GM12878 (cell line): Measurements from ENCODE around the gene XAB2. TPM values are rescaled to one million over a fixed set of nuclear protein-coding genes. Genes with fewer than 3 reads are reported as not detected.

Experiments
- ATF7 ChIP-seq: fragments of 450-650 bp; IDR thresholded peaks from 2 replicates; pipeline ENCODE4 v1.6.1; 2016; ENCODE audit warnings: low read depth, mild to moderate bottlenecking
- BACH1 ChIP-seq: fragments of 450-650 bp; IDR thresholded peaks from 2 replicates; pipeline ENCODE4 v1.6.1; 2017; ENCODE audit warnings: mild to moderate bottlenecking, borderline replicate concordance
- E4F1 ChIP-seq: fragments of 450-650 bp; IDR thresholded peaks from 2 replicates; pipeline ENCODE4 v1.6.1; 2018; ENCODE audit warnings: borderline replicate concordance, mild to moderate bottlenecking; ENCODE audit not compliant: partially characterized antibody
- EP300 ChIP-seq, 2 experiments: fragments of 150-350 bp in 1 of 2; IDR thresholded peaks; 2 replicates each; pipeline ENCODE4 v1.6.1; 2011 to 2012; ENCODE audit warnings: low read depth in 2 of 2, low read length in 2 of 2, borderline replicate concordance in 1 of 2, improper control_type of control experiment in 1 of 2, inconsistent platforms in 1 of 2; ENCODE audit not compliant: control insufficient read depth in 1 of 2
- EZH2 ChIP-seq: IDR thresholded peaks from 2 replicates; pipeline ENCODE4 v1.6.1; 2012; ENCODE audit warnings: low read depth, mild to moderate bottlenecking, control low read depth, inconsistent platforms, low read length, borderline replicate concordance; ENCODE audit not compliant: control insufficient read depth
- FOS ChIP-seq: IDR thresholded peaks from 3 replicates; pipeline ENCODE4 v1.6.1; 2011; ENCODE audit warnings: borderline replicate concordance; ENCODE audit not compliant: insufficient read length; ENCODE audit errors: extremely low read depth
- FOXK2 ChIP-seq: fragments of 450-650 bp; IDR thresholded peaks from 2 replicates; pipeline ENCODE4 v1.6.1; 2017; ENCODE audit warnings: mild to moderate bottlenecking, moderate library complexity
- HCFC1 ChIP-seq: fragments of 150-350 bp; IDR thresholded peaks from 2 replicates; pipeline ENCODE4 v1.6.1; 2014; ENCODE audit warnings: low read length
- KAT2A ChIP-seq: conservative IDR thresholded peaks from 2 replicates; pipeline ENCODE4 v1.6.1; 2011; ENCODE audit warnings: low read depth, low read length; ENCODE audit not compliant: control insufficient read depth
- MAX ChIP-seq: IDR thresholded peaks from 2 replicates; pipeline ENCODE4 v1.6.1; 2012; ENCODE audit warnings: low read depth, low read length, improper control_type of control experiment
- NFIC ChIP-seq: IDR thresholded peaks from 2 replicates; pipeline ENCODE4 v1.6.1; 2012; ENCODE audit warnings: low read depth, mild to moderate bottlenecking, inconsistent platforms, low read length, moderate library complexity
- NFXL1 ChIP-seq: fragments of 450-650 bp; IDR thresholded peaks from 2 replicates; pipeline ENCODE4 v1.6.1; 2017; ENCODE audit warnings: antibody characterized with exemption, mild to moderate bottlenecking, borderline replicate concordance
- NR2F1 ChIP-seq: fragments of 450-650 bp; conservative IDR thresholded peaks from 2 replicates; pipeline ENCODE4 v1.6.1; 2017; ENCODE audit warnings: mild to moderate bottlenecking
- NRF1 ChIP-seq: conservative IDR thresholded peaks from 2 replicates; pipeline ENCODE4 v1.6.1; 2011; ENCODE audit warnings: mild to moderate bottlenecking, low read depth, low read length, improper control_type of control experiment
- PAX5 ChIP-seq: IDR thresholded peaks from 2 replicates; pipeline ENCODE4 v1.6.1; 2011; ENCODE audit warnings: low read depth, low read length, borderline replicate concordance
- RFX5 ChIP-seq: IDR thresholded peaks from 2 replicates; pipeline ENCODE4 v1.6.1; 2011; ENCODE audit warnings: low read depth, low read length, improper control_type of control experiment
- SKIL ChIP-seq: fragments of 450-650 bp; IDR thresholded peaks from 2 replicates; pipeline ENCODE4 v1.6.1; 2017; ENCODE audit warnings: mild to moderate bottlenecking, low read depth, inconsistent platforms; ENCODE audit not compliant: poor library complexity, severe bottlenecking
- SREBF1 ChIP-seq: IDR thresholded peaks from 2 replicates; pipeline ENCODE4 v1.6.1; 2012; ENCODE audit warnings: mild to moderate bottlenecking, low read length
- STAT1 ChIP-seq: fragments of 450-650 bp; conservative IDR thresholded peaks from 2 replicates; pipeline ENCODE4 v1.6.1; 2014; ENCODE audit warnings: antibody characterized with exemption, mild to moderate bottlenecking
- ZNF687 ChIP-seq: fragments of 450-650 bp; IDR thresholded peaks from 2 replicates; pipeline ENCODE4 v1.6.1; 2017; ENCODE audit warnings: mild to moderate bottlenecking, moderate library complexity
- polyA plus RNA-seq, 11 experiments: library from polyadenylated mRNA; depleted of rRNA in 4 of 11; unstranded in 6 of 11; stranded (reverse) in 5 of 11; fragments of >200 nt; fragmentation: Nextera tagmentation in 4 of 11; fragmentation: Illumina TruSeq in 1 of 11; extraction: Ambion mirVana in 4 of 11; extraction: Trizol in 1 of 11; gene quantifications; 1 replicate in 1 of 11; 2 replicates in 10 of 11; pipeline versions ENCODE4 v1.2.1 to v1.2.3, GENCODE V29; 2011 to 2016; ENCODE audit warnings: inconsistent platforms in 2 of 11, missing spikeins in 2 of 11, low read depth in 1 of 11
- total RNA-seq, 4 experiments: library from RNA; depleted of rRNA in 3 of 4; stranded (reverse); fragments of >200 nt in 3 of 4; fragmentation: Illumina TruSeq in 1 of 4; extraction: Trizol in 1 of 4; gene quantifications; 2 replicates each; pipeline versions ENCODE4 v1.2.1 to v1.2.3, GENCODE V29; 2013 to 2021

The XAB2 gene
- total and polyA plus RNA-seq, 10 of the 15 experiments (the other 5 are each of a cell fraction or from before 2014, with no cell fraction given) = 0.34 to 45.1 (median 18.8) TPM

GRCh38 chr19:7652061-7652641, 22.8 kb upstream of the XAB2 start (continued):
- no peak for TF ChIP-seq MAX
- peak; percentile 26; the same call in 1 of the 2 replicates for TF ChIP-seq NFIC
- no peak for TF ChIP-seq NRF1
- TF ChIP-seq STAT1 = no peak
- TF ChIP-seq E4F1 = no peak
- 0 out of 2 replicates have a peak, but pooled peaks have one; percentile 34 for TF ChIP-seq PAX5
- peak; percentile 55; the same call in 1 of the 2 replicates for TF ChIP-seq BACH1
- TF ChIP-seq ATF7 = peak; percentile 66
- no peak for TF ChIP-seq FOXK2
- no peak for TF ChIP-seq NFXL1
- no peak for TF ChIP-seq FOS
- TF ChIP-seq SREBF1 = no peak
- TF ChIP-seq ZNF687 = 0 out of 2 replicates have a peak, but pooled peaks have one; percentile 17
- peak; percentile 76 for TF ChIP-seq SKIL
- TF ChIP-seq HCFC1 = 0 out of 2 replicates have a peak, but pooled peaks have one; percentile 24
- TF ChIP-seq EP300 (IDR thresholded peaks at IDR 0.05; ENCODE audit: borderline replicate concordance in 1 of 2, control insufficient read depth in 1 of 2, low read depth in 2 of 2, low read length in 2 of 2) = no peak
- no peak for TF ChIP-seq EZH2
- TF ChIP-seq NR2F1 = peak; percentile 95
- no peak for TF ChIP-seq KAT2A
- no peak for TF ChIP-seq RFX5
